ENCODE data around the gene SUSD1. TPM values are rescaled to one million over a fixed set of nuclear protein-coding genes. Genes with fewer than 3 reads are reported as not detected.

The SUSD1 gene
- total RNA-seq, 1 donor = 14.5 TPM

DNA sequence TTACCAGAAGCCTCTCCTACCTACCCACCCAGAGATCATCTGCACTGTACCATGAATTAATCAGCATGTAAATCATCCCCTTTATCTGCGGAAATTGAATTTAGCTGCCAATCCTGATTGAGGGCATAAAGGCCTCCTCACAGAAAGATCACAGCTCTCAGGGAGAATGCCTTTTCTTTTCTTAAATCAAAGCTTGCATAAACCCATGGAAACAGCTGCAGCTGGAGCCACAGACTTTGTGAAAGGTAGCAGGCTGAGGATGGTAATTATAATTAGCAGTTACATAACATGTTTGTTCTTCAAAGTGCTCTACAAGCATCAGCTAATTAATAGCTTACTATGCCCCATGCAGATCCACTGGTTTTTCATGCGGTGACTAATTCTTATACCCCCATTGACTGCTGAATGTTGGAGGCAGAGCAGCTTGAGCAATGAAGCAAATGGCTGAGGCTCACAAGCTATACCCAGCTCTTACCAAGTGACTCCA is 54.6 kb downstream of the SUSD1 start:
- Histone ChIP-seq H3K4me3 (ENCODE audit: insufficient read depth, low read length) (no peak overlapping the region), H3K79me2 (ENCODE audit: insufficient read depth, low read length) (no peaks in the 10 kb centered on the region)

DNA sequence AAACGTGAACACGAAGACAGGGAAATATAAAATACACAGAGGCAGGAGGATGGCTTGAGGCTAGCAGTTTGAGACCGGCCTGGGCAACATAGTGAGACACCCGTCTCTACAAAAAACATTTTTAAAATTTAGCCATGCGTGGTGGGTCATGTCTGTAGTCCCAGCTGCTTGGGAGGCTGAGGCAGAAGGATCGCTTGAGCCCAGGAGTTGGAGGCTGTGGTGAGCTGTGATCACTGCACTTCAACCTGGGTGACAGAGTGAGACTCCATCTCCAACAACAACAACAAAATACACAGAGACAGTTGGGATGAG is 55.1 kb downstream of the SUSD1 start:
- Histone ChIP-seq H3K79me2 (ENCODE audit: insufficient read depth, low read length) (no peaks in the 10 kb centered on the region), H3K36me3 (ENCODE audit: insufficient read depth, low read length) (no peaks in the 10 kb centered on the region), H3K4me3 (ENCODE audit: insufficient read depth, low read length) (no peak overlapping the region), H3K4me2 (ENCODE audit: insufficient read depth, low read length) (no peak overlapping the region), H2AFZ (ENCODE audit: low read length) (no peak overlapping the region), H3K4me1 (ENCODE audit: insufficient read depth, low read length) (peaks cover 2% of the 10 kb centered on the region), H3K9me3 (ENCODE audit: low read depth, low read length) (no peaks in the 10 kb centered on the region), H3K27ac (ENCODE audit: low read depth, low read length) (no peak overlapping the region), H3K27me3 (ENCODE audit: insufficient read depth, low read length) (no peaks in the 10 kb centered on the region), H4K20me1 (ENCODE audit: insufficient read depth, low read length) (no peaks in the 10 kb centered on the region)
- DNase-seq (ENCODE audit: insufficient read length, low spot score, missing footprints) = no peak
- TF ChIP-seq, protein P1, sequence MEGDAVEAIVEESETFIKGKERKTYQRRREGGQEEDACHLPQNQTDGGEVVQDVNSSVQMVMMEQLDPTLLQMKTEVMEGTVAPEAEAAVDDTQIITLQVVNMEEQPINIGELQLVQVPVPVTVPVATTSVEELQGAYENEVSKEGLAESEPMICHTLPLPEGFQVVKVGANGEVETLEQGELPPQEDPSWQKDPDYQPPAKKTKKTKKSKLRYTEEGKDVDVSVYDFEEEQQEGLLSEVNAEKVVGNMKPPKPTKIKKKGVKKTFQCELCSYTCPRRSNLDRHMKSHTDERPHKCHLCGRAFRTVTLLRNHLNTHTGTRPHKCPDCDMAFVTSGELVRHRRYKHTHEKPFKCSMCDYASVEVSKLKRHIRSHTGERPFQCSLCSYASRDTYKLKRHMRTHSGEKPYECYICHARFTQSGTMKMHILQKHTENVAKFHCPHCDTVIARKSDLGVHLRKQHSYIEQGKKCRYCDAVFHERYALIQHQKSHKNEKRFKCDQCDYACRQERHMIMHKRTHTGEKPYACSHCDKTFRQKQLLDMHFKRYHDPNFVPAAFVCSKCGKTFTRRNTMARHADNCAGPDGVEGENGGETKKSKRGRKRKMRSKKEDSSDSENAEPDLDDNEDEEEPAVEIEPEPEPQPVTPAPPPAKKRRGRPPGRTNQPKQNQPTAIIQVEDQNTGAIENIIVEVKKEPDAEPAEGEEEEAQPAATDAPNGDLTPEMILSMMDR (IDR thresholded peaks at IDR 0.05; ENCODE audit: extremely low read depth, low read depth, low read length) = no peak

More for the DNA sequence above, 54.6 kb downstream of the SUSD1 start:
- no peak overlapping the region for H3K4me2 ChIP-seq (ENCODE audit: insufficient read depth, low read length)
- no peaks in the 10 kb centered on the region for H3K9me3 ChIP-seq (ENCODE audit: low read depth, low read length)
- TF ChIP-seq, protein P1 (IDR thresholded peaks at IDR 0.05; ENCODE audit: extremely low read depth, low read depth, low read length) = no peak
- H3K27me3 ChIP-seq (ENCODE audit: insufficient read depth, low read length) = no peaks in the 10 kb centered on the region
- H3K4me1 ChIP-seq (ENCODE audit: insufficient read depth, low read length) = peaks cover 2% of the 10 kb centered on the region
- no peaks in the 10 kb centered on the region for H3K36me3 ChIP-seq (ENCODE audit: insufficient read depth, low read length)
- H3K27ac ChIP-seq (ENCODE audit: low read depth, low read length) = no peak overlapping the region
- no peak overlapping the region for H2AFZ ChIP-seq (ENCODE audit: low read length)
- DNase-seq (ENCODE audit: insufficient read length, low spot score, missing footprints) = no peak
- H4K20me1 ChIP-seq (ENCODE audit: insufficient read depth, low read length) = no peaks in the 10 kb centered on the region

DNA sequence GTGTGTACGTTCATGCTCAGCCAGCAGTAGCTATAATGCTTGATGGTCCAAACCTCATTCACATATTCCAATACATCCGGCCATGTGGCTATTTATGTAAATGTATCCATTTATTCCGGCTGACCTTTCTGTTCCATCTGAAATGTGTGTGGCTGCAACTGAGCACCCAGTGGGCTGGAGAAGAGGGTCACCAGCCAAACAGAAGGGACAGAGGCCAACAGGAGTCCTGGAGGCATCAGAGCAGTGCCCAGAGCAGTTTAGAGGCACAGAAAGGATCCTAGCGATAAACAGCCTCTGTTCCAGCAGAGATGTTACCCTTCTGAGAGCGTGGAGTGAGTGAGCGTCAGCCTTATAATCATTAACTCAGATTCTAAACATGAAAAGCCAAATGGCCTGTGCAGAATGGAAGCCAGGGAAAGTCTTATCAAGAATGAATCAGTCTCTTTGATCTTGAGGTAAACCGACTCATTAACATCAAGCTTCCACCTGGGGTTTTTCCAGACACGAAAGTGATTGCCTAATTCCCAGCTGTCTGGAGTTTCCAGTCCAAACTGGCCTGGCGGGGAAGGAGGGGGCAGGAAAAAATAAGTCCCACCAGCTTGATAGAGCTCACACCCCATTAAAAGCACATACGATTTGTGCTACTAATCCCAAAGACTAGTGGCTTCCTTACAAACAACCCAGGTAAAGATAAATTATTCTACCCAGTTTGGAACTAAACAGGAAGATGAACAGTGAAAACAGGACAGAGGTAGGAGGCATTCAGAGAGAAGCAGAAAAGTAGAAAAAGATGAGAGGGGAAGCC is 55.7 kb downstream of the SUSD1 start:
- no peak overlapping the region for H3K4me3 ChIP-seq (ENCODE audit: insufficient read depth, low read length)
- DNase-seq (ENCODE audit: insufficient read length, low spot score, missing footprints) = no peak
- TF ChIP-seq, protein P1 (IDR thresholded peaks at IDR 0.05; ENCODE audit: extremely low read depth, low read depth, low read length) = no peak
- H3K79me2 ChIP-seq (ENCODE audit: insufficient read depth, low read length) = no peaks in the 10 kb centered on the region
- no peaks in the 10 kb centered on the region for H3K27me3 ChIP-seq (ENCODE audit: insufficient read depth, low read length)
- H2AFZ ChIP-seq (ENCODE audit: low read length) = no peak overlapping the region
- no peak overlapping the region for H3K27ac ChIP-seq (ENCODE audit: low read depth, low read length)
- H3K9me3 ChIP-seq (ENCODE audit: low read depth, low read length) = no peaks in the 10 kb centered on the region
- H4K20me1 ChIP-seq (ENCODE audit: insufficient read depth, low read length) = no peaks in the 10 kb centered on the region
- H3K4me1 ChIP-seq (ENCODE audit: insufficient read depth, low read length) = peaks cover 2% of the 10 kb centered on the region
- H3K36me3 ChIP-seq (ENCODE audit: insufficient read depth, low read length) = no peaks in the 10 kb centered on the region
- no peak overlapping the region for H3K4me2 ChIP-seq (ENCODE audit: insufficient read depth, low read length)

DNA sequence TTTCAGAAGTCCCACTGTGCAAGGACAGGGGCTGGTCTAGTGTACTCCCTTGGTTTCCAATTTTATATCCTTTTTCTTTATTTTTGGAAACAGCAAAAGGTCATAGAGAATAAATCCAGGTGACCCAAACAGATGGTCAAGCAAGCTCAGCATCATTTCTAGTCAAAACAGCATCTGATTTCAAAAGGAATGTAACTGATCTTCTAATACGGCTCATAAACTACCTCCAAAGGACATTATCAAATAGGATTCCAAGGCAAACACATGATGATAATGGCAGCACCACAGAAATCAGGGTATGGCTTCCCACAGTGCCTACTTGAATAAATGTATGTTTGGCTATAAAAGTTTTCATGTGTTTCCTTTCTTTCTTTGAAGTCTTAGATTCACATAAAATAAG is 57.1 kb downstream of the SUSD1 start:
- H3K27me3 ChIP-seq (ENCODE audit: insufficient read depth, low read length) = no peaks in the 10 kb centered on the region
- no peak overlapping the region for H3K4me3 ChIP-seq (ENCODE audit: insufficient read depth, low read length)
- H3K27ac ChIP-seq (ENCODE audit: low read depth, low read length) = no peak overlapping the region
- H3K9me3 ChIP-seq (ENCODE audit: low read depth, low read length) = no peaks in the 10 kb centered on the region
- no peak overlapping the region for H2AFZ ChIP-seq (ENCODE audit: low read length)
- no peaks in the 10 kb centered on the region for H4K20me1 ChIP-seq (ENCODE audit: insufficient read depth, low read length)
- no peak overlapping the region for H3K4me2 ChIP-seq (ENCODE audit: insufficient read depth, low read length)
- TF ChIP-seq, protein P1 (IDR thresholded peaks at IDR 0.05; ENCODE audit: extremely low read depth, low read depth, low read length) = no peak
- peaks cover 4% of the 10 kb centered on the region for H3K4me1 ChIP-seq (ENCODE audit: insufficient read depth, low read length)
- no peak for DNase-seq (ENCODE audit: insufficient read length, low spot score, missing footprints)
- no peaks in the 10 kb centered on the region for H3K36me3 ChIP-seq (ENCODE audit: insufficient read depth, low read length)
- no peaks in the 10 kb centered on the region for H3K79me2 ChIP-seq (ENCODE audit: insufficient read depth, low read length)

Data from osteoblast (primary cell).